ENCODE measurements around the gene SMIM29.

The SMIM29 gene

GRCh38 chr6:34226731-34227586 is 21.8 kb downstream of the SMIM29 start:
- no peak for DNase-seq (ENCODE audit: low read depth in 2 of 2)

GRCh38 chr6:34226066-34226465 is 22.7 kb downstream of the SMIM29 start:
- no peak for DNase-seq (ENCODE audit: low read depth in 2 of 2)

GRCh38 chr6:34225551-34225950 is 23.3 kb downstream of the SMIM29 start:
- no peak for DNase-seq (ENCODE audit: low read depth in 2 of 2)

DNA sequence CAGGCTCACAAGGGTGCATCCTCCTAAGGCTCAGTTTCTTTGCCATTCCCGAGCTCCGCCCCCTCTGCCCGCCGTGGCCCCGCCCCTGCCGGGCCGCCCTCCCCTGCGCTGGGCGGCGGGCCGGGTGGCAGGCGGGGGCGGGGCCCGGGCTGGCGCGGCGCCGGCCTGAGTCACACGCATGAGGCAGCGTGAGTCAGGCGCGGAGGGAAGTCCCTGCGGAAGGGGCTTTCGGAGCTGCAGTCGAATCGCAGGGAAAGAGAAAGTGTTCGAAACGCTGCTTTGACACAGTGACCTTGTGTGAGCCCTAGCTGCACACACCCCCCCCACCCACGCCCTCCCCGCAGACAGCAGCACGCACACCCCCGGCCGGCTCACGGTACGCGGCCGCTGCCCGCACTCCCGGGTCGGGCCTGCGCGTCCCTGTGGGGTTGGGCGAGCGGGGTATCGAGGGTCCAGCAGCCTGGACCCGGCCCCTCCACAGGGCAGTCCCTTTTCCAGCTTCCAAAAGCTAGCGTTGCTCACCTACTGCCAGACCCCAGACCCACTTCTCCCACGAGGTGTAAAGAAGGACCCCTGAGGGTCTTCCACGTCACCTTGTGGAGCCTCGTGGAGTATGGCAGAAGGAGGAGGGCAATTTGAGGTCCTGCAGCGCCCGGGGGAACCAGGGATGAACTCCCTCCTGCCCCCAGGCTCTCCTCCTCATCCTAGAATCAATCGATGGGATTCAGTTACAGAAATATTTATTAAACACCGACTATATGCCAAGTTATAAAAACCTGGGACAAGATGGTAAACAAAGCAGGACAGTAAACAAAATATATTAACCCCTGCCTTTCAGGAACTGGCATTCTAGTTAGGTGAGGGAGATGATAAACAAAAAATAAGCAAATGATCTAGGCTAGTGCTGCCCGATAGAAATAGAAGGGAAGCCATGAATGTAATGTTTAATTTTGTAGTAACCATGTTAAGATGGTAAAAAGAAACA is 24.6 kb downstream of the SMIM29 start:
- DNase-seq (ENCODE audit: low read depth in 2 of 2) = peak; percentile 91 to 93

DNA sequence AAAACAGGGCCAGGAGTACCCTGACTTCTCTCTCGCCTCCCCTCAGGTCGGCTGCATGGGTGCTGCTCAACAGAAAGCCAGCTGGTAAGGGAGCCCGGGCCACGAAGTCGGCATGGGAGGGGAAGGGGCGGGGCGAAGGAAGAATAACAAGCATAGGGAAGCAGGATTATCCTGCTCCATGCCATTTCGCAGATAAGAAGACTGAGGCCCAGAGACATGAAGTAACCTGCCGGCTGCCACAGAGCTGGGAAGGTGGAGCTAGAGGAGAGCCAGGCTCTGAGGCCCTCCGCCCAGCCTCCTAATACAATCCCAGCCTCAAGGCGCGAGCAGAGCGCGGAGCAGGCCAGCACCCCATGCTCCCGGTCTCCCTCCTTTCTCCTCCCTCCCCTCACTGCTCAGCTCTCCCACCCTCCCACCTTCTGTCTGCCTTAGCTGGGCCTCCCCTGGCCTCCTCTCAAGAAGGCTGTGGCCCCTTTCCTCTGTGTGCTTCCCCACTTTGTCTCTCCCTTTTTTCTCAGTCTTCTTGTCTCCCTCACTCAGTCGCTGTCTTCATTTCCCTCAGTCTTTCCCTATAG is 25.3 kb downstream of the SMIM29 start:
- DNase-seq (ENCODE audit: low read depth in 2 of 2) = no peak

DNA sequence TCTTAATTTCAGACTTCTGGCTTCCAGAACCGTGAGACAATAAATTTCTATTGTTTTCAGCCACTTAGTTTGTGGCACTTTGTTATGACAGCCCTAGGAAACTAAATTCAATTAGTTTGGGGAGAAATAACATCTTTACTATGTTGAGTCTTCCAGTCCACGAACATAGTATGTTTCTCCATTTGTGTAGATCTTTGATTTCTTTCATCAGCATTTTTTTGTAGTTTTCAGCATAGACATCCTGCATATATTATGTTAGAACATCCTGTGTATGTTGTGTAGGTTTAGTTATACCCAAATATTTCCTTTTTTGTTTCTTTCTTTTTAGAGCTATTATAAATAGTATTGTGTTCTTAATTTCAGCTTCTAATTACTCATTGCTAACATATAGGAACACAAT is 30.1 kb downstream of the SMIM29 start:
- DNase-seq (ENCODE audit: low read depth in 2 of 2) = no peak

- no peak for DNase-seq (ENCODE audit: low read depth in 2 of 2)
These were observed 35.0 kb downstream of the SMIM29 start for GRCh38 chr6:34213772-34214171.

DNA sequence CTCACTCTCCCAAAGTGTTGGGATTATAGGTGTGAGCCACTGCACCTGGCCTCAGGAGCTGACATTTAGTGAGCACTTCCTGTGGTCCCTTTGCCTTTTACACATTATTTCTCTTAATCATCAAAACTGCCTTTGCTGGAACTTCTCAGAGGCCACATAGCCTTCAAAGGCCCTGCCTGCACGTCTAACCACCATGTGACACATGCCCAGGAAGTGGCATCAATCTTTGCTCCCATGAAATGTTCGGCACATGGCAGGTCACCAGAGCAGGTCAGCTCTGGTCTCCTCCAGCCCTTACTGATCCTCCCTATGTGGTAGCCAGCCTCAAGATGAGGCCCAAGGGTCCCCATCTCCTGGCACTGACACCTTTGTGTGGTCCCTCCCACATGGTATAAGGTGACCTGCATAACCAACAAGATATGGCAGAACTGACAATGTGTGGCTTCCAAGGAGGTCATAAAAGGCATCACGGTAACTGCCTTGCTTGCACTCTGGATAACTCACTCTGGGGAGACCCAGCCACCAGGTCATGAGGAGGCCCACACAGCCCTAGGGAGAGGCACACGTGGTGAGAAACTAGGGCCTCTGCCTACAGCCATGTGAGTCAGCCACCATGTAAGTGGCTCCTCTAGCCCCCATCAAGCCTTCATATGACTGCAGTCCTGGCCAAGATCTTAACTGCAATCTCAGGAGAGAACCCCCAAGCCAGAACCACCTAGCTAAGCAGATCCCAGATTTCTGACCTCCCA is 40.9 kb downstream of the SMIM29 start:
- no peak for DNase-seq (ENCODE audit: low read depth in 2 of 2)

DNA sequence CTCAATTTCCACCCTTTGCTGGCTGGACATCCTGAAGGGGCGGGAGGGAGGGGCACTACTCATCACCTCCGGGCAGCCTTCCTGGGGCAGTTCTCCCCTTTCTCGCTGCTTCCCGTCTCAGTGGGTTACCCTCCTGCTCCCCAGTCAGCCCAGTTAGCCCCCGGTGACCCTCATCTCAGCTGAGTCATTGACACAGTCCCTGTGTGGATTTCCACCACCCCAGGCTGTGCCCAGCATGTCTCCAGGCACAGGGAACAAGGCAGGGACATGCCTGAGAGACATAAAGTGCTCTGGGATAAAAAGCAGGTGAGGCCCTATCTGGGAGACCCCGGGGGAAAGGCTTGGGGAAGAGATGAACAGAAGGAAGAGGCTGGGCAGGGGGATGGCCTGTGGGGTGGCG is 42.1 kb downstream of the SMIM29 start:
- DNase-seq (ENCODE audit: low read depth in 2 of 2) = no peak

- no peak for DNase-seq (ENCODE audit: low read depth in 2 of 2)
These were observed 42.9 kb downstream of the SMIM29 start for GRCh38 chr6:34205916-34206315.

GRCh38 chr6:34205466-34205865 is 43.3 kb downstream of the SMIM29 start:
- DNase-seq (ENCODE audit: low read depth in 2 of 2) = no peak

- no peak for DNase-seq (ENCODE audit: low read depth in 2 of 2)
These were observed 44.1 kb downstream of the SMIM29 start for GRCh38 chr6:34204693-34205092.

- no peak for DNase-seq (ENCODE audit: low read depth in 2 of 2)
These were observed 46.2 kb downstream of the SMIM29 start for GRCh38 chr6:34202329-34203201.

- DNase-seq (ENCODE audit: low read depth in 2 of 2) = no peak
These were observed 47.2 kb downstream of the SMIM29 start for GRCh38 chr6:34201455-34202107.

GRCh38 chr6:34200340-34200971 is 48.4 kb downstream of the SMIM29 start:
- no peak for DNase-seq (ENCODE audit: low read depth in 2 of 2)

DNA sequence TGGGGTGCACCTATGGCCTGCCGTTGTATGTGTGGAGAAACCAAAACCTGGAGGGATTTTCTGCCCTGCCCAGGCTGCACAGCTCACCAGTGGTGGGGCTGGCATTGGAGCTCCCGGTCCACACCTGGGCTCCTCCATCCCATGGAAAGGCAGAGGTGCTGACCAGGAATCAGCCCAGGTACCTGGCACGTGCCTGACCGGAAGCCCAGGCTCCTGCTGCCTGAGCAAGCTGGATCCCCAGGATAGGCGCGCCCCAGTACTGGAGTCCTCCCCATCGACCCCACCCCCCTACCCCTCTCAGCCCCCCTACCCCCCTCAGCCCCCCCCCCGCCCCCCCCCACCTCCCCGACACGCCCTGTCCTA is 52.0 kb downstream of the SMIM29 start:
- no peak for DNase-seq (ENCODE audit: low read depth in 2 of 2)
